ENCODE results near the gene XIAP. TPM values are rescaled to one million over a fixed set of nuclear protein-coding genes. Genes with fewer than 3 reads are reported as not detected.
"Not testable (repeated sequence)": the region's sequence is repeated elsewhere in the genome, so short reads cannot be mapped to it uniquely, and the experiment has no call there.

Gene XIAP
- total and polyA plus RNA-seq, 8 donors: 36.6 to 59.5 (median 42.6) TPM

DNA sequence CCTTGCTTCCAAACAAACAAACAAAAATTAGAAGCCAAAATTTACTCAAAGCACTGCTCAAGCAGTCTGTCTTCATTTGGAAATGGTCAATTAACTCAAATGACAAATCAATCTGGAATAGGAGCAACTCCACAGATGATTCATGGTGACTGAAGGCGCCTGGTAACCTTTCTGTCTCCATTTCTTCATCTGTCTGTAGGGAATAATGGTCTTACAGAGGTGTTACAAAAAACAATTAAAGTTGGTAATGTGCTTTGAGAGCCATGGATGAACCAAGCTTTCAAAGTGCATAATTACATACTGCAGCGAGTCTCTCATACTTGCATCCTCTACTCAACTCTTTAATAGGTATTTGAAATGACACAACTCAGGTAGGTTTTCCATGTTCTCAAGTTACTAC is 63.4 kb downstream of the XIAP start:
- ATAC-seq: no peak
- H3K9me3 ChIP-seq: no peaks in the 10 kb centered on the region
- intact Hi-C loops (cut with DNase I): no loop called here
- TF ChIP-seq, protein P1, sequence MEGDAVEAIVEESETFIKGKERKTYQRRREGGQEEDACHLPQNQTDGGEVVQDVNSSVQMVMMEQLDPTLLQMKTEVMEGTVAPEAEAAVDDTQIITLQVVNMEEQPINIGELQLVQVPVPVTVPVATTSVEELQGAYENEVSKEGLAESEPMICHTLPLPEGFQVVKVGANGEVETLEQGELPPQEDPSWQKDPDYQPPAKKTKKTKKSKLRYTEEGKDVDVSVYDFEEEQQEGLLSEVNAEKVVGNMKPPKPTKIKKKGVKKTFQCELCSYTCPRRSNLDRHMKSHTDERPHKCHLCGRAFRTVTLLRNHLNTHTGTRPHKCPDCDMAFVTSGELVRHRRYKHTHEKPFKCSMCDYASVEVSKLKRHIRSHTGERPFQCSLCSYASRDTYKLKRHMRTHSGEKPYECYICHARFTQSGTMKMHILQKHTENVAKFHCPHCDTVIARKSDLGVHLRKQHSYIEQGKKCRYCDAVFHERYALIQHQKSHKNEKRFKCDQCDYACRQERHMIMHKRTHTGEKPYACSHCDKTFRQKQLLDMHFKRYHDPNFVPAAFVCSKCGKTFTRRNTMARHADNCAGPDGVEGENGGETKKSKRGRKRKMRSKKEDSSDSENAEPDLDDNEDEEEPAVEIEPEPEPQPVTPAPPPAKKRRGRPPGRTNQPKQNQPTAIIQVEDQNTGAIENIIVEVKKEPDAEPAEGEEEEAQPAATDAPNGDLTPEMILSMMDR (IDR thresholded peaks at IDR 0.05): no peak
- DNase-seq: no peak
- H3K27ac ChIP-seq: no peak overlapping the region
- H3K27me3 ChIP-seq: no peaks in the 10 kb centered on the region
- H3K36me3 ChIP-seq: no peaks in the 10 kb centered on the region
- H3K4me1 ChIP-seq: no peaks in the 10 kb centered on the region
- H3K4me3 ChIP-seq: no peak overlapping the region

GRCh38 chrX:123924186-123924585 is 64.3 kb downstream of the XIAP start:
- intact Hi-C loops (cut with DNase I): no loop called here
- H3K4me3 ChIP-seq: no peak overlapping the region
- TF ChIP-seq, protein P1 (IDR thresholded peaks at IDR 0.05): no peak
- DNase-seq: no peak
- H3K36me3 ChIP-seq: no peaks in the 10 kb centered on the region
- no peaks in the 10 kb centered on the region for H3K9me3 ChIP-seq
- H3K27me3 ChIP-seq: no peaks in the 10 kb centered on the region
- ATAC-seq: no peak
- H3K27ac ChIP-seq: no peak overlapping the region
- no peaks in the 10 kb centered on the region for H3K4me1 ChIP-seq

- no peaks in the 10 kb centered on the region for H3K9me3 ChIP-seq
- H3K36me3 ChIP-seq: no peaks in the 10 kb centered on the region
- no peaks in the 10 kb centered on the region for H3K27me3 ChIP-seq
- ATAC-seq (no peak), DNase-seq (no peak)
- no peaks in the 10 kb centered on the region for H3K4me1 ChIP-seq
- TF ChIP-seq, protein P1 (IDR thresholded peaks at IDR 0.05): no peak
- intact Hi-C loops (cut with DNase I): no loop called here
- no peak overlapping the region for H3K4me3 ChIP-seq
- no peak overlapping the region for H3K27ac ChIP-seq
These were observed 68.0 kb downstream of the XIAP start for GRCh38 chrX:123927845-123928244.

DNA sequence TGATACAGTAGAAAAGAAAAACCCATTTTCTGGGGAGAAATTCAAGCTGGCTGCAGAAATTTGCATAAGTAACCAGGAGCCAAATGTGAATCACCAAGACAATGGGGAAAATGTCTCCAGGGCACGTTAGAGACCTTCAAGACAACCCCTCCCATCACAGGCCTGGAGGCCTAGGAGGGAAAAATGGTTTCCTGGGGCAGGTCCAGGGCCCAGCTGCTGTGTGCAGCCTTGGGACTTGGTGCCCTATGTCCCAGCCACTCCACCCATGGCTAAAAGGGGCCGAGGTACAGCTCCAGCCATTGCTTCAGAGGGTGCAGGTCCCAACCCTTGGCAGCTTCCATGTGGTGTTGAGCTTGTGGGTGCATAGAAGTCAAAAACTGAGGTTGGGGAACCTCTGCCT is 72.2 kb downstream of the XIAP start:
- ATAC-seq; H3K27me3 ChIP-seq; H3K36me3 ChIP-seq; H3K4me1 ChIP-seq; intact Hi-C loops (cut with DNase I); DNase-seq; H3K27ac ChIP-seq; H3K4me3 ChIP-seq; H3K9me3 ChIP-seq: not testable (repeated sequence)

GRCh38 chrX:123943074-123943473 is 83.2 kb downstream of the XIAP start:
- Histone ChIP-seq H3K4me1 (no peaks in the 10 kb centered on the region), H3K4me3 (no peak overlapping the region), H3K27ac (no peak overlapping the region), H3K27me3 (no peaks in the 10 kb centered on the region), H3K9me3 (no peaks in the 10 kb centered on the region), H3K36me3 (no peaks in the 10 kb centered on the region)
- TF ChIP-seq, protein P1 (IDR thresholded peaks at IDR 0.05): no peak
- intact Hi-C loops (cut with DNase I): no loop called here
- DNase-seq (no peak), ATAC-seq (no peak)

- intact Hi-C loops (cut with DNase I): no loop called here
- Histone ChIP-seq H3K4me1 (no peaks in the 10 kb centered on the region), H3K27ac (no peak overlapping the region), H3K9me3 (no peaks in the 10 kb centered on the region), H3K4me3 (no peak overlapping the region), H3K36me3 (no peaks in the 10 kb centered on the region), H3K27me3 (no peaks in the 10 kb centered on the region)
- DNase-seq: no peak
- TF ChIP-seq, protein P1 (IDR thresholded peaks at IDR 0.05): no peak
- no peak for ATAC-seq
These were observed 83.6 kb downstream of the XIAP start for GRCh38 chrX:123943488-123943887.

All from left lung (tissue), 10 donors.